ENCODE measurements around the gene MAN2C1.
"Not testable (repeated sequence)": the region's sequence is repeated elsewhere in the genome, so short reads cannot be mapped to it uniquely, and the experiment has no call there.

MAN2C1 gene

GRCh38 chr15:75367913-75368688 is at the start of gene MAN2C1:
MAN2C1 (minus strand) TSS chr15:75368607; CDS start chr15:75368583, 24 bp downstream.
- peak; percentile 90 to 92 for DNase-seq

DNA sequence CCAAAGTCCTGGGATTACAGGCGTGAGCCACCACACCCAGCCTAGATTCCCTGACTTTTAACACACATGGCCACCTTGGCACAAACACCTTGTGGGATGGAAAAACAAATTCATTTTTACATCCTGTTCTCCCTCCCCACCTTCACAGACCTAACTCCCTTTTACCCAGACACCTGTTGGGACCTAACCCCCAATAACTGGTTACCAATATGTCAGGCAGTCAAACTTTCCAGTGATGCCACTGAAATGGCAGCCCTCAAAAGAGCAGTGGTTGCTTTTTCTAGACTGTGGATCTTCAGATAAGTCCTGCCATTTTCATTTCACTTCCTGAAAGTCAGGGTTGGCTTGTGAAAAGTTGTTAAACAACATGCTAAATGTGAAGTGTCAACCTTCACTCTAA is 48.2 kb upstream of the MAN2C1 start:
- no peak for DNase-seq

GRCh38 chr15:75410196-75410595 is 41.8 kb upstream of the MAN2C1 start:
- DNase-seq: no peak

DNA sequence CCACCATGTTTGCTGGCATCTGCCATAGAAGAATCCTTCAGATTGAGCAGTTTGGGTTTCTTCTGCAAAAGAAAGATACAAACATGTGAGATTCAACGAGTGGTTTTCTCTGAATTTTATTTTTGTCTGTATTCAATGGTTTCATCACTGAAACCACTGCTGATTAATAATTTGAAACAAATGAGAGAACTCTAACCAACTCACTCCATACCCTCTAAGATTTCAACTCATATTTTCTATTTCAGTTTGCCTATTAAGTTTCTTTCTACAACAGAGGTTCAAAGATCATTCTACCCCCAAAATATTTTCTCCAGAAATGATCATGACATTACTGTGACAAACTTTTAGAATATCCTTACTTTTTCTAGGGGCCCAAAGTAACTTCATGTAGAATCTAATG is 38.7 kb upstream of the MAN2C1 start:
- no peak for DNase-seq

- DNase-seq: no peak
Measured at GRCh38 chr15:75403892-75404291, 35.5 kb upstream of the MAN2C1 start.

DNA sequence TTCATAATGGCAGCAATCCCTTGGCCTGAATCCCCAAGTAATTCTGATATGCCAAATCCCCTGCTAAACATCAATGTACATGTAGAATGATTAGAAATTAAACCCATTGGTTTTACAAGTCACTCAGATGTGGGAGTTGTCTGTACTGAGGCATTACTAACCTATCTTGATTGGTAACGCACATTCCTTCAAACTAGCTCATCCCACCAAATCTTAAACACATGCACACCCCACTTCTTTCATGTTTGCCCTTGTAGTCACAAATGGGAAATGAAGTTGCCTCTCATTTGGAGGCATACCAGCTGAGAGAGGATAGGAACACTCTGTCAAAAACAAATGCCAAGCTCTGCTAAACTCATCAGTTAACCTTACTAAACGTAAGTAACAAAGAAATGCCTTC is 29.1 kb upstream of the MAN2C1 start:
- DNase-seq: no peak

DNA sequence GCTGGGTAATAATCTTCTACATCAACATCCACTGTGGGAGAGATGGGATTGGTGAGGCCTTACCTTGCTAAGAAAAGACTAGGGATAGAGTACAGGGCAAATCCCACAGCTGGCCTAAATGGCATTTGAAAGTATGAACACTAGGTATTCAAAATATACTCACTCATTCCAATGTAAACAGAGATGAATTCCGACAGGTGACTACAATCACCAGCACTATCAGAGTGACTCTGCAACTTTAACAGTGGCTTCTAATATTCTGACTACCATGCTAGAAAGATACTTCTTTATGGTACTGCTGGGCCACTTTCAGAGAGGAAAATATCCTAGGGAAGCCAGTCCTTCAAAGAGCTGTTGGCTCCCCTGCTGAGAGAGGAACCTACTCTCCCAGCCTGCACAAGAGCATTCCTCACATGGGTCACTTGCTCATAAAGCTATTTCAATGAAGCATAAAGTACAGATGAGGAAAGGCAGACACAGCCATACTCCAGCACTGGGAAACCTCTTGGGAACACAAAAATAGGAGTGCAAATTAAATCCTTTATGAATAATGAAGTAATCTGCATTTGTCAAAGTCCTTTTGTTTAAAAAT is 21.5 kb upstream of the MAN2C1 start:
- DNase-seq: no peak

GRCh38 chr15:75383986-75384385 is 15.6 kb upstream of the MAN2C1 start:
- DNase-seq: not testable (repeated sequence)

- no peak for DNase-seq
Measured at GRCh38 chr15:75380773-75381172, 12.4 kb upstream of the MAN2C1 start.

- DNase-seq: no peak
Measured at GRCh38 chr15:75371901-75372688, 3.7 kb upstream of the MAN2C1 start.

- DNase-seq: no peak
Measured at GRCh38 chr15:75371486-75371885, 3.1 kb upstream of the MAN2C1 start.

DNA sequence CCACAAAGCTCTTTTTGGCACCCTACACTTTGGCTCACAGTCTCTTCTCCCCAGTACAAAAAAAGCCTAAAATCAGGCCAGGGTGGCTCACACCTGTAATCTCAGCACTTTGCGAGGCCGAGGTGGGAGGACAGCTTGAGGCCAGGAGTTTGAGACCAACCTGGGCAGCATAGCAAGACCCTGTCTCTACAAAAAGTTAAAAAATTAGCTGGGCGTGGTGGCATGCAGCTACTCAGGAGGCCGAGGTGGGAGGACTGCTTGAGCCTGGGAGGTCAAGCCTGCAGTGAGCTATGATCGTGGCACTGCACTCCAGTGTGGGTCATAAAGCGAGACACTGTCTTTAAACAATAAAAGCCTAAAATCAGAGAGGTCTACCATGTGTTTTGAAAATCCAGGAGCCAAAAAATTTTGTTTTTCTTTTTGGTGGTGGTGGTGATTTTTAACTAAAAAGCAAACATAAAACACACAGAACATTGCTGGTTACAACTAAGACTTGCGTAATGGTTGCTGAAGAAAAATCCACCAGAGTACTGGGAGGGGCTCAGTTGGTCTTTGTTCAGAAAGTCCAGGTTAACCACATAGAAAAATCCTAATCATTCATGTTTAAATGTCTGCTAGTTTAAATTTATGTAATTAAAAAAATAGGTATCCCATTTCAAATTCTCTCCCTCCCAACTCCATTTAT is 1.6 kb upstream of the MAN2C1 start:
- DNase-seq: no peak

- DNase-seq: no peak
Measured at GRCh38 chr15:75368689-75369239, 357 bp upstream of the MAN2C1 start.

DNA sequence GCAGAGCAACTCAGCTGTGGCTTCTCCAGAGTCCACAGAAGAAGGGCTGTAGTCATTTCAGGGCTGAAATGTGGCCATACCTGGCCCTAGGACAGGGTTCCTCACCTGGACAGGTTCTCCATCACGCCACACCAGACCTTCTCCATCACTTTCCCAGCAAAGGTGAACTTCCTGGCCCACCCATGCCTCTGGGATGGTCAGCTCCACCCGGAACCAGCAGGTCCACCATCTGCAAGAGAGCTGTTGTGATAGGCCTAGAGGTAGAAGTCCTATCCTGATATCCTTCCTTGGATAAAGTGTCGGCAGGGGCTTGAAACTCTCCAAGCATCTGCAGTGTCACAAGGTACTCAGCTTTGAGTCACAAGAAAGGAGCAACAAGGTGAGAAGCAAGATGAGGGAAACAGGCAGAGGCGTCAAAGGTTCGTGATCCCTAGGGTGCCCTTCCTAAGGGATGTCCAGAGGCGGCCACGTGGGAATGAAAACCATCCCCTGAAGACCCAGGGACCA is 948 bp downstream of the MAN2C1 start:
- DNase-seq: no peak

DNA sequence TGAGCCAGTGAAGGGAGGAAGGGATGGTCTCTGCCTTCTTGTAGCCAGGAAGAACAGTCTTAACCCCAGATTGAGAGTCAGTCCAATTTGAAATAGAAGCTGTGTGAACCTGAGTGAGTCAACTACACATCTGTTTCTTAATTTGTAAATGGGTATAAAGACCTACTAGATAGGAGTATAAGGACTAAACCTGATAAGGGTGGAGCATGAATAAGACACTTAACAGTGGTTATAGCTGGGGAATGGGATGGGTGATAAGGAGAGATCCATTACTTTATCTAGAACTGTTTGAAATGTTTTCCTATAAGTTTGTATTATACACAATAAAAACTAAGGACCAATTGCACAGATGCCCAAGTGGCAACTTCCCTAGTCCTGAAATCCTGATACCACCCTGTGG is 1.4 kb downstream of the MAN2C1 start:
- no peak for DNase-seq

DNA sequence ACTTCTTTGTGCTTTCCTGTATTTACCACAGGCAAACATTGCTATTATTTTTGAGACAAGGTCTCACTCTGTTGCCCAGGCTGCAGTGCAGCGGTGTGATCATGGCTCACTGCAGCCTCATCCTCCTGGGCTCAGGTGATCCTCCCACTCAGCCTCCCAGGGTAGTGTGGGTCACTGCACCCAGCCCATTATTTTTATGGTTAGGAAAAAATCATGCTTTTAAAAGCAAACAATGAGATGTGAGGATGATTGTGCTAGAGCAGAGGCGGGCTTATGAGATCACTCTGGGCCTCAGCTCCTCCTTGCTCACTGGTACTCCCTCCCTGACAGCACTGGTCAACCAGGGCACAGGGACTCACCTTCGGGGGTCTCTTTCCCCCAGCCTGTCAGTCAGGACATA is 2.2 kb downstream of the MAN2C1 start:
- DNase-seq: no peak

GRCh38 chr15:75364881-75365280 is 3.5 kb downstream of the MAN2C1 start:
- DNase-seq: no peak

GRCh38 chr15:75363786-75364185 is 4.6 kb downstream of the MAN2C1 start:
- DNase-seq: no peak

DNA sequence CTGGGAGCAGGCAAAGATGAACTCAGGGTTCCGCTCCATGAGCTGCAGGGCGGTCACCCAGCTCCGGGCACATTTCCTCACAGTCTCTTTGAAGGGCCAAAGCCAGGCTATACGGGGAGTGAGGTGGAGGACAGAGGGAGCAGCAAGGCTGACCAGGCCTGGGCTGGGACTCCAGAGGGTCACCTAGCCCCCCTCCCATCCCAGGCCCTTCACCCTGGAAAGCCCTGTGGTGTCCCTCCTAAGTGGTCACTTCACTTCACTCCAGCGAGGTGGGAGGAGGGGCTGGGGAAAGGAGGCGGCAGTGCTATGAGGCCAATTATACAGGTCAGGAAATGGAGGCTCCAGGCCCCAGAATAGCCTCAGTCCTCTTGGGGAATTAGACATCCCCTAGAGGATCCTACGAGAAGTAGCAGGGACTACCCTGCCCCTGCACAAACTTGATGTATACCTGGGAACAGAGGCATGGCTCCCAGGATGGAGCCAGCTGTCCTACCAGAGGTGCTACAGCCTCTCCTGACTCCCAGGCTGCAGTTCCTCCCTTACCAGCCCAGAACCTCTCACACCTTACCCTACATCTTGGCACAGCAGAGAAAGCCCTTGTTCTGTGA is 5.7 kb downstream of the MAN2C1 start:
- DNase-seq: no peak

DNA sequence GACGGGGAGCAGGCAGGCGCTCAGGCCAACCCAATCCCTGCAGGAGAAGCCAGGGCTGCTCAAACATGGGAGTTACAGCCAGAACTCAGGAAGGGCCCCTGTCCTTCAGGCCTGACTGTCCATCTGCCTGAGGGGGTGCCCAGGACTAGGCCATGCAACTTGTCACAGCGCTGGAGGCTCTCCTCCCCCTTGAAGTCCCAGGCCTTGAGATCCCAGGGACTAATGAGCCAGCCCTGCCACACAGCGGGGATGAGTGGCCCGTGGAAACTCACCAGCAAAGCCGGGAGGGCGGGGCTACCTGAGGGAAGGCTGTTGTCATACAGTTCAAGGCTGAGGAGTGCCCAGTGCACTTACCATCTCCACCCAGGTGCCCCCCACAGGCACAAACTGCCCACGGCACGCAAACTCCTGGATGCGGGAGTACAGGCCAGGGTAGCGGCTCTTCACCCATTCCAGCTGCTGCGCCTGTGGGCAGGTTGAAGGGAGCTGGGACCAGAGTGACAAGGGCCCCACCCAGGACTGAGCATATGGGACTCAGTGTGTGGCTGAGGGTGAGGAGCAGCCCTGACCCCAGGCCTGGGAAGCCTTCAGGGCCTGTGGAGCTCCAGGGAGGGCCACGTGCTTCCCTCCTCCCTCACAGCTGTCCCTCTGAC is 6.3 kb downstream of the MAN2C1 start:
- DNase-seq: no peak

GRCh38 chr15:75361361-75361988 is 6.9 kb downstream of the MAN2C1 start:
- no peak for DNase-seq
